IPS-NIHi11 (cell line): ENCODE data around the gene ABCC10.
"Not testable (repeated sequence)": the region's sequence is repeated elsewhere in the genome, so short reads cannot be mapped to it uniquely, and the experiment has no call there.

ENCODE experiments used
- DNase-seq: peaks from one replicate; pipeline ENCODE4 v3.0.0; 2012; ENCODE audit warnings: mixed read lengths, low spot score

Gene ABCC10

GRCh38 chr6:43444582-43444981, 17.2 kb downstream of the ABCC10 start:
- no peak for DNase-seq

- no peak for DNase-seq
Observed at GRCh38 chr6:43445576-43445975, 18.2 kb downstream of the ABCC10 start.

- no peak for DNase-seq
Observed at GRCh38 chr6:43447604-43448003, 20.3 kb downstream of the ABCC10 start.

- no peak for DNase-seq
Observed at GRCh38 chr6:43448916-43449315, 21.6 kb downstream of the ABCC10 start.

GRCh38 chr6:43450699-43451131, 23.4 kb downstream of the ABCC10 start:
- DNase-seq, result no peak

GRCh38 chr6:43451348-43451747, 24.0 kb downstream of the ABCC10 start:
- DNase-seq, result no peak

GRCh38 chr6:43451939-43452338, 24.6 kb downstream of the ABCC10 start:
- DNase-seq, result no peak

- DNase-seq, result no peak
Observed at GRCh38 chr6:43452896-43453295, 25.6 kb downstream of the ABCC10 start.

- no peak for DNase-seq
Observed at GRCh38 chr6:43453831-43454230, 26.5 kb downstream of the ABCC10 start.

GRCh38 chr6:43454290-43454695, 27.0 kb downstream of the ABCC10 start:
- DNase-seq, result no peak

GRCh38 chr6:43454696-43455530, 27.6 kb downstream of the ABCC10 start:
- DNase-seq, result peak; percentile 95

- peak; percentile 76 for DNase-seq
Observed at GRCh38 chr6:43455531-43456428, 28.4 kb downstream of the ABCC10 start, which contains the start of gene DLK2. TSS of gene DLK2 (minus strand) at chr6:43455548. CDS start at chr6:43454825, 723 bp downstream.

- DNase-seq, result no peak
Observed at GRCh38 chr6:43457643-43458042, 30.3 kb downstream of the ABCC10 start.

GRCh38 chr6:43458154-43458553, 30.8 kb downstream of the ABCC10 start:
- DNase-seq, result not testable (repeated sequence)

- no peak for DNase-seq
Observed at GRCh38 chr6:43459535-43459934, 32.2 kb downstream of the ABCC10 start.

- DNase-seq, result no peak
Observed at GRCh38 chr6:43460032-43460431, 32.7 kb downstream of the ABCC10 start.

GRCh38 chr6:43461936-43462335, 34.6 kb downstream of the ABCC10 start:
- no peak for DNase-seq

GRCh38 chr6:43464337-43464736, 37.0 kb downstream of the ABCC10 start:
- no peak for DNase-seq

- DNase-seq, result no peak
Observed at GRCh38 chr6:43465948-43466347, 38.6 kb downstream of the ABCC10 start.

- DNase-seq, result not testable (repeated sequence)
Observed at GRCh38 chr6:43467265-43467664, 39.9 kb downstream of the ABCC10 start.

GRCh38 chr6:43467752-43468151, 40.4 kb downstream of the ABCC10 start:
- DNase-seq, result no peak

GRCh38 chr6:43468240-43468639, 40.9 kb downstream of the ABCC10 start:
- no peak for DNase-seq
